ENCODE data around the gene LDHAL6B. TPM values are rescaled to one million over a fixed set of nuclear protein-coding genes. Genes with fewer than 3 reads are reported as not detected.
A peak's percentile ranks its signal among the peaks of the same experiment; 100 is the strongest.

The LDHAL6B gene
- total and polyA plus RNA-seq, 12 donors = not detected

DNA sequence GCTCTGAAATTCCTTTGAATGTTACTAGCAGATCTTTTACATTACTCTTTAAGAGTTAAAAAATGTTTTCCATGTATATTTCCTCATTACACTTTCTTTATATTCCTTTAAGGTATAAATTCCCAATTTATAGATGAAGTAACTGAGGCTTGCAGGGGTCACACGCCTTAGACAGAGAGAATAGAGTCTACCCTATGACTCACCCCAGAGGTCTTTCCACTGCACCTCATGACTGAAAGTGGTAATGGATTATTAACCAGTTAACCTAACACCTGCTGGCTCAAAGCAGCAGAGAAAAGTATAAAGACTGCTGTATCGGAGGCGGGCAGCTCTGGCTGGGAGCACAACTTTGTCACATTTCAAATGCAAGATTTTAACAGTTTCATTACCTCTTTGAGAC, 37.7 kb downstream of the LDHAL6B start:
- TF ChIP-seq CTCF (IDR thresholded peaks at IDR 0.05) (no peak), POLR2A (IDR thresholded peaks at IDR 0.05) (no peak)
- intact Hi-C loops (cut with DNase I) = no loop called here
- Histone ChIP-seq H3K4me1 (replicated peaks in 1 of 2) (no peaks in the 10 kb centered on the region), H3K27ac (no peak overlapping the region), H3K4me3 (no peak overlapping the region), H3K9me3 (replicated peaks in 1 of 3) (no peaks in the 10 kb centered on the region), H3K27me3 (no peaks in the 10 kb centered on the region), H3K36me3 (replicated peaks in 1 of 2) (no peaks in the 10 kb centered on the region)
- 90 to 98% (median 95%) methylated on average over 3 of the region's 3 CpGs for WGBS, 4 donors
- no peak for DNase-seq

GRCh38 chr15:59245559-59245958, 38.9 kb downstream of the LDHAL6B start:
- Histone ChIP-seq H3K36me3 (replicated peaks in 1 of 2) (no peaks in the 10 kb centered on the region), H3K27ac (no peak overlapping the region), H3K27me3 (no peaks in the 10 kb centered on the region), H3K4me3 (no peak overlapping the region), H3K4me1 (replicated peaks in 1 of 2) (no peaks in the 10 kb centered on the region), H3K9me3 (replicated peaks in 1 of 3) (no peaks in the 10 kb centered on the region)
- intact Hi-C loops (cut with DNase I) = loop anchor here in 1 of 2 donors (5.0 kb wide), 1 partner anchor 247 kb away; no protein-coding TSS in a partner anchor
- TF ChIP-seq POLR2A (IDR thresholded peaks at IDR 0.05) (no peak), CTCF (IDR thresholded peaks at IDR 0.05) (no peak)
- no peak for DNase-seq
- WGBS, 4 donors = 76 to 82% (median 78%) methylated on average over 2 of the region's 2 CpGs

- H3K27ac ChIP-seq = no peak overlapping the region
- TF ChIP-seq CTCF (IDR thresholded peaks at IDR 0.05) = peak; percentile 34 to 66 (median 62)
- no peak for TF ChIP-seq POLR2A (IDR thresholded peaks at IDR 0.05)
- DNase-seq = peak; percentile 43 to 81 (median 62)
Observed at GRCh38 chr15:59247364-59247763, 40.7 kb downstream of the LDHAL6B start.

GRCh38 chr15:59249816-59250215, 43.2 kb downstream of the LDHAL6B start:
- Histone ChIP-seq H3K27ac (no peak overlapping the region), H3K36me3 (replicated peaks in 1 of 2) (no peaks in the 10 kb centered on the region), H3K4me1 (replicated peaks in 1 of 2) (no peaks in the 10 kb centered on the region), H3K9me3 (replicated peaks in 1 of 3) (no peaks in the 10 kb centered on the region), H3K27me3 (no peaks in the 10 kb centered on the region), H3K4me3 (no peak overlapping the region)
- TF ChIP-seq POLR2A (IDR thresholded peaks at IDR 0.05) = no peak
- TF ChIP-seq CTCF (IDR thresholded peaks at IDR 0.05) = no peak
- intact Hi-C loops (cut with DNase I) = loop anchor here in 1 of 2 donors (5.0 kb wide), 1 partner anchor 242 kb away; no protein-coding TSS in a partner anchor
- WGBS, 4 donors = 87 to 93% (median 89%) methylated on average over 3 to 5 of the region's 5 CpGs
- no peak for DNase-seq

More at GRCh38 chr15:59247364-59247763, 40.7 kb downstream of the LDHAL6B start:
- 5 to 18% (median 11%) methylated on average over 2 of the region's 2 CpGs for WGBS, 4 donors
- H3K4me1 ChIP-seq (replicated peaks in 1 of 2) = no peaks in the 10 kb centered on the region
- intact Hi-C loops (cut with DNase I) = loop anchor here in 1 of 2 donors (5.0 kb wide), 1 partner anchor 245 kb away; no protein-coding TSS in a partner anchor
- no peaks in the 10 kb centered on the region for H3K9me3 ChIP-seq (replicated peaks in 1 of 3)
- no peak overlapping the region for H3K4me3 ChIP-seq
- H3K27me3 ChIP-seq = no peaks in the 10 kb centered on the region
- no peaks in the 10 kb centered on the region for H3K36me3 ChIP-seq (replicated peaks in 1 of 2)
